GM12875 (cell line): ENCODE results near the gene HOXB9.
A peak's percentile ranks its signal among the peaks of the same experiment; 100 is the strongest.

Experiments
- H3K4me3 ChIP-seq: one replicate; pipeline ENCODE4 v1.5.1; 2011; ENCODE audit warnings: low read depth, low read length, control low read depth
- CTCF ChIP-seq: IDR thresholded peaks from 2 replicates; pipeline ENCODE4 v1.5.1; 2011; ENCODE audit warnings: low read depth, mild to moderate bottlenecking, control low read depth, inconsistent platforms, low read length, moderate library complexity, borderline replicate concordance; ENCODE audit not compliant: insufficient read depth

HOXB9 gene

DNA sequence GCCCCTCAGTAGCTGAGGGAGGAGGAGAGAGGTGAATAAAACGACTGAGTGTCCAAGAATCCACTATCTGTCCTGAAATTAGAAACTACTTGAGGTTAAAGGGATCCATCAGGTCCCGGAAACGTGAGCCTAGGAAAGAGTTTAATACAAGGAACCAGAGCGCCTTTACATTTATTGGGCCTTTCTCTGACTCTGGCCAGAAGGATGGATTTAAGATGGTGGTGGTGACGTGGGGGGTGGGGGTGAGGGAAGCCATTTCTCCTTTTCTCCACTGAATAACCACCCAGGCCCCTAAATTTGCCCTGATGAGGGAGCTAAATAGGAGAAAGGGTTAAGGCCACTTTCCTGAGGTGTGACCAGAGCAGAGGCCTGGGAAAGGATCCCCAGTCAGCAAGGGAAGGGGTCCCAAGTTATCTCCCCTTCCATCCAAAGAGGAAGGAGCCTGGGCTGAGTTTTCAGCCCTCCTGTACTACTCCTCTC is 1.0 kb upstream of the HOXB9 start:
- no peak overlapping the region for H3K4me3 ChIP-seq
- no peak for TF ChIP-seq CTCF

GRCh38 chr17:48625495-48626244 is 488 bp downstream of the HOXB9 start:
- H3K4me3 ChIP-seq = peak overlapping the region; percentile 36
- no peak for TF ChIP-seq CTCF

DNA sequence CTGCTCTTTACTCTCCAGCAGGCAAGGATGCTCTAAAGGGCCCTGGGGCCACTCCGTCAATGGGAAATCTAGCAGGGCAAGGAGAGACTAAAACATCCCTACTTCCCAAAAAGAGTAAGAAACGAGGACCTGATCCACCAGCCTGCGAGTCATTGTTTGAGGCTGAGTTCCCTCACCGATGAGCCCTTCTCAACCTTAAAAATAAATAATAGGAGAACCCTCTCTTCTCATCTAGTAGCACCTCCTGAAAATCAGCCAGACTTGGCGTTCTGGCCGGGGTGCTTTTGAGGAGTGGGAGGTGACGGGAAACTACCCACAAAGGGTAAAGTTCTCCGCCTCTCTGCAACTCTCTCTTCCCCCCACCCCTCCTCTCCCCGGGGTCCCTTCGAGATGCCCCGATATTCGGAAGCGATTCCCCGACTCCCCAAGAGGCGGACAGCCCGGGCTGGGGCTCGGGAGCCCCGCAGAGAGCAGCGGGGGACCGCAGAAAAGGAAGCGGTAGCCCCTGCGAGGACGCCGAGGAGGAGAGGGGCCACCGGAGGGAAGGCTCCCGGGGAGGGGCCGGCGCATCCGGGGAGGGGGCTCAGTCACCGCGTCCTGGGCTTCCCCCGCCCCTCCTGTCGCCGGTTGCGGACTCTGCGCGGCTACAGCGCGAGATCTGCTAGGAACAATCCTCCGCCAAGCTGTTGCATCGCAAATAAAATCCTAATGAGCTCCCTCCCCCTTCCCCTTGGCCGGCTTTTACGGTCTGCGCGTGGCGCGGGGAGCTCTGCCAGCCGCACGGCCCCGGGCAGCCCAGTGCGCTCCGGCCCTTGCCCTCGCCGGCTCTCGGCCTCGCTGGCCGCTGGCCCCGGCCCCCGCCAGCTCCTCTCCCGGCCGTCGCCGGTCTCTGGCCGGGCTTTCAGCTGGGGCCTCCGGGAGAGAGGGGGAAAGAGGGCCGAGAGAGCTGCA is 1.3 kb downstream of the HOXB9 start:
- peak overlapping the region; percentile 31 for H3K4me3 ChIP-seq
- no peak for TF ChIP-seq CTCF

DNA sequence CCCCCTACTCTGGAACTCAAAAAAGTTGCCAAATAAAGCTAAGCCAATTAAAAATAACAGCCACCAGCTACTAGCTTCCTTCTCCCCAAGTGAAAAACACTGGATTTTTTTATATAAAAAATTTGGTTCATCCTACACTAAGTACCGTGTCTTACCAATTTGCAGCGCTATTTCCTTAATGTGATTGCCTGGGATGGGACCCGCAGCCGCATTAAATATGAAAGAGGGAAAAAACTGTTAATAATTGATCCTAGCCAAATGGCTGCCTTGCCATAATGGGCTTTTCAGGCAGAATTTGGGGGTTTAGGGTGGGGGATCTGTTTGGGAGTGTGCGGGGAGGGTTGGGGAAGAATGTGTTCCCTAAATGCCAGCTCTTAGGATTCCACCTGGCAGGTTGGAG is 2.0 kb downstream of the HOXB9 start:
- H3K4me3 ChIP-seq = no peak overlapping the region
- TF ChIP-seq CTCF = no peak

DNA sequence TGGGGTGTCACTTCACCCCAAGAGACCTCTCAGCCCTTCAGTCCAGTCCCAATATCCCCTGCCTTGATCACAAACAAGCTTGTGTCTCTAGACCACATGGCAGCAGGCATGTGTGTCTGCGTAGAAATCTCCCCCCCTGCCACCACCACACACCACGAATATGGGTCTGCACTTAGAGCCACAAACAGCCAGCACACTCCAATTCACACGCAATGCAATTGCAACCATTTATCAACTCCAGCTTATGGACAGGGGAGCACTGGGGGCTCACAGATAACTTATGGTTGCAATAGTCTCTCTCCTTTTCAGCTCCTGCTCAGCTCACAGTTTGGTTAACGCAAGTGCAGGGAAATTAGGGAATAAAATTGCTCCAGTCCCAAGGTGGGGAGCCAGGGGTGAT is 2.6 kb downstream of the HOXB9 start:
- no peak for TF ChIP-seq CTCF
- H3K4me3 ChIP-seq = no peak overlapping the region

GRCh38 chr17:48622857-48623256 is 3.3 kb downstream of the HOXB9 start:
- no peak for TF ChIP-seq CTCF
- H3K4me3 ChIP-seq = no peak overlapping the region
